ENCODE data around the gene FAM222B.
"Not testable (repeated sequence)": the region's sequence is repeated elsewhere in the genome, so short reads cannot be mapped to it uniquely, and the experiment has no call there.

FAM222B gene

GRCh38 chr17:28725660-28726225, 116.8 kb downstream of the FAM222B start:
- DNase-seq = no peak

- no peak for DNase-seq
Observed at GRCh38 chr17:28725166-28725659, 117.4 kb downstream of the FAM222B start.

- DNase-seq = no peak
Observed at GRCh38 chr17:28724500-28725165, 118.0 kb downstream of the FAM222B start.

- not testable (repeated sequence) for DNase-seq
Observed at GRCh38 chr17:28723836-28724499, 118.6 kb downstream of the FAM222B start.

GRCh38 chr17:28723159-28723835, 119.3 kb downstream of the FAM222B start:
- no peak for DNase-seq

GRCh38 chr17:28722417-28723158, 120.0 kb downstream of the FAM222B start:
- DNase-seq = no peak

- DNase-seq = not testable (repeated sequence)
Observed at GRCh38 chr17:28720997-28721329, 121.6 kb downstream of the FAM222B start.

- no peak for DNase-seq
Observed at GRCh38 chr17:28720247-28720996, 122.2 kb downstream of the FAM222B start.

- no peak for DNase-seq
Observed at GRCh38 chr17:28719021-28719433, 123.6 kb downstream of the FAM222B start.

- no peak for DNase-seq
Observed at GRCh38 chr17:28718333-28719020, 124.1 kb downstream of the FAM222B start.

GRCh38 chr17:28717578-28718332, 124.8 kb downstream of the FAM222B start, which contains the start of gene RAB34:
RAB34 (minus strand) TSS chr17:28717868; CDS start chr17:28717266, 602 bp downstream.
- peak; percentile 93 for DNase-seq

- DNase-seq = no peak
Observed at GRCh38 chr17:28716740-28717577, 125.6 kb downstream of the FAM222B start.

- DNase-seq = no peak
Observed at GRCh38 chr17:28715217-28715616, 127.4 kb downstream of the FAM222B start.

GRCh38 chr17:28714281-28714680, 128.3 kb downstream of the FAM222B start:
- DNase-seq = no peak

GRCh38 chr17:28712705-28713415, 129.7 kb downstream of the FAM222B start:
- DNase-seq = no peak

GRCh38 chr17:28712032-28712704, 130.4 kb downstream of the FAM222B start:
- no peak for DNase-seq

- no peak for DNase-seq
Observed at GRCh38 chr17:28711723-28712031, 130.9 kb downstream of the FAM222B start, which contains the start of gene PROCA1. PROCA1 (minus strand) TSS chr17:28711888; CDS start chr17:28711660, 228 bp downstream.
